T1000 (cell line): ENCODE measurements around the gene ANAPC1.
"Not testable (repeated sequence)": the region's sequence is repeated elsewhere in the genome, so short reads cannot be mapped to it uniquely, and the experiment has no call there.

Experiments
- DNase-seq: peaks from one replicate; lab custom pipeline; 2025; ENCODE audit warnings: mixed read lengths; lab: John Stamatoyannopoulos, UW

Gene ANAPC1

DNA sequence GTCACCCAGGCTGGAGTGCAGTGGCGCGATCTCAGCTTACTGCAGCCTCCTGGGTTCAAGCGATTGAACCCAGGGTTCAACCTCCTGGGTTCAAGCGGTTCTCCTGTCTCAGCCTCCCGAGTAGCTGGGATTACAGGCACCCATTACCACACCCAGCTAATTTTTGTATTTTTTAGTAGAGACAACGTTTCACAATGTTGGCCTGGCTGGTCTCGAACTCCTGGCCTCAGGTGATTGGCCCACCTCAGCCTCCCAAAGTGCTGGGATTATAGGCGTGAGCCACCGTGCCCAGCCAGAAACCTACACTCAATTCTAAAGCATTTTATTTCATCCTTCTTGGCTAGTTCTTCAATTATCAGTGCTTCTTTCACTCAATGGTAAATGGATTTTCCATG is 21.5 kb upstream of the ANAPC1 start:
- DNase-seq: not testable (repeated sequence)

DNA sequence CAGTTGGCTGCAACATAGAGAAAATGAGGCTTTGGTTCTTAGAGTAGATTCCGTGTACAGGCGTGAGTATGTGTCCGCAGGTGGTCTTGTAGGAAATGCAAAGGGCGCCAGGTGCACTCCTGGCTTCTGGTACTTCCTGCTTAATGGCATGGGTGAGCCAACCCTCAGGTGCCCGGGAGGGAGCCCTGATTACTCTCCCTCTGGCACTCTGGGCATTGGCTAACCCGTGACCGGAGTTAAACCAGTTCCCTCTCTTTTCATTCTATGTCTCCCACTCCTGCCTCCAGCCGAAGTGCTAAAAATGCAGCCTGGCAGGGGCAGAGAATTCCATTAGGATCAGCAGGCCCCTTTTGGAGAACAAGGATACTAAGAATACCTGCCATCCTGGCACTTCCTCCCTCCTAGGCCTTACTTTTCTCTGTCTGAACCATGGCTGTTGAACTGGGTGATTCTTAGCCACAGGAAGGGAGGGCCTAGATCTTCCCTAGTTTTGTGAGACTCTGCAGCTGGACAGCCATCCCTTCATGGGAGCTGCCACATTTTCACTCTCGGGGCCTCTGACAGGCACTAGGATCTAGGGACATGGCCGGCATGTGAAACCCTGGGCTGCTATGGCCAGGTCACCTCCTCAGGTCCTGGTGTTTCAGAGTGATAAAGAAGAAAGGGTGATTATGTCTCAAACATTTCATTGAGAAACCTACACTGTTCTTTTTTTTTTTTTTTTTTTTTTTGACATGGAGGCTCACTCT is 20.9 kb upstream of the ANAPC1 start:
- no peak for DNase-seq

DNA sequence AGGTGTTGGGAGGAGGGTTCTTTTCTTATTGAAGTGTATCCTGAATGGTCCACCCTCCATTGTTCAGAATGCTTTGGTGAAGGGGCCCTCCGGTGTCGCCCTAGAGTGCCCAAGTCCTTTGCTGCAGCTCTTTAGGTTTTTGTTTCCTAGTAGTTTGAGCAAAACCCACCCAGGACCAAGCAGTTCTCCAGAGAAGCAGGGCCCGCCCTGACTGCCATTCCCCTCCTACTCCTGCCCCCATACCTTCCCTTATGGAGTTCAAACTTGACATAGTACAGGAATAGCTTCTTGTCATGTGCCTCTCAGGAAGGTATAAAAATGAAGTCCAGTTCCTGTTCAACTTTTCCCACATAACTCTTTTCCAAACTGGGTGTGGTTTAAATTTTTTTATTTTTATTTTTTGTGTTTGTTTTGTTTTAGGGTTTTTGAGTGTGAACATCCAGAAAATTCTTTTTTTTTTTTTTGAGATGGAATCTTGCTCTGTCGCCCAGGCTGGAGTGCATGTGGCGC is 20.0 kb upstream of the ANAPC1 start:
- no peak for DNase-seq

DNA sequence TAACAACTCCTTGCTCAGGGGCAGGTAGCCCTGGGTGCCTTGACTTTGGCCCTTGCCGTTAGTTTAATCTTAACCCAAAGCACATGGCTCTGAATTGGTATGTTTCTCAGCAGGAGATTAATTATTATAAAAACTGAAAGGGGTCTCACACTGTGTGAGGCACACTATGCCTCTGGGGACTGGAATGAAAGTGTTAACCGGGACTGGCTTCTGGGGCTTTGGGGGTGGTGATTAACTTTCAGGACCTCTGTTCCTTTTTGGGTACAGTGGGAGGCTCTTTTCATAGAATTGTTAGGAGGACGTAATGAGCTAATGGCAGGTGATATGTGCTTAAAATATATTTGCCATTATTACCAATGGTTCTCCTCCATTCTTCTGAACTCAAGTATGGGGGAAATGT is 19.5 kb upstream of the ANAPC1 start:
- no peak for DNase-seq

DNA sequence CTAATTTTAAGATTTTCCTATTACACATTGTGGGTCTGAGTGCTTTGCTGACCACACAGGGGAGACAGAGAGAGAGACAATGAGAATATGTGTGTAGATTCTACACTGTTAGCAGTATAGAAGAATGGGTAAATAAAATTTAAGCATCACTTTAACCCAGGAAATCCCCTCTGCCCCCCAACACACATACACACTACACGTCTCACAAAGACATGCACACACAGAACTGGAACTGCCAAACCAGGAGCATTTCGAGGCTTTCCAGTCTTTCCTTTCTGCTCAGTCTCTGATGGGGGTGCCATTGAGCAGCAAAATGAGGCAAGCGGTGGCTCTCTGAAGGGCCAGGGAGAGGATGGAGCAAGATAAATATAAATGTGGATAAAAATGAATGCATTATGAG is 16.9 kb upstream of the ANAPC1 start:
- DNase-seq: no peak

DNA sequence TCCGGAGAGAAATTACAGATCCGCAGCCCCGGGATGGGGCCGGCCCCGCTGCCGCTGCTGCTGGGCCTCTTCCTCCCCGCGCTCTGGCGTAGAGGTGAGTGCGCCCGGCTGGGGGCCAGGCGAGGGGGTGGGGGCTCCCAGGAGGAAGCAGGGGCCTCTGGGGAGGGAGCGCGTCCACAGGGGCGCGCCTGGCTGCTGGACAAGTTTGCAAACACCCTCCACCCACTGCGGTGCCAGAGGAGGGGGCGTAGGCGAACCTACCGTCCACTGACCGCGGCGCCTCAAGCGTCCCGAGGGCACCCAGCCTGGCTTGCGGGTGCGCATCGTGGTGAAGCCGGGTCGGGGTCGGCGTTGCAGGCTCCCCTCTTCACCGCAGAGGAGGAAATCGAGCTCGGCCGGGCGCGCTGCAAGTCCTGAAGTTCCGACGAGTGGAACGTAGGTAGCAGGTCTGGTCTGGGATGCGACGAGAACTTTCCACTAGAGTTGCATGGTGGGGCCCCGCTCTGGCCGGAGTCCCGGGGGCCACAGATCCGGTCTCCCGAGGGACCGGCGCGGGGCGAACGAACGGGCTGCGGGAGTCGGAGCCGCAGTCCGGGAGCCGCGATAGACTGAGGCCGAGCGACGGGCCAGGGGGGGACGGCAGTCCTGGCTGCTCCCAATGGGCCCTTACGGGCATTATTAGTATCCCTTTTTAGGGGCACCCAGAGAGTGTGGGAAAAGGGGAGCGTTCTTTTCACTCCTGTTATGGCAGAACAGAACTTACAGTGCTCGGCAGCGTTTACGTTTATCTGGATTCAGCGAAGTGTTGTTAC is 14.9 kb upstream of the ANAPC1 start:
- no peak for DNase-seq

DNA sequence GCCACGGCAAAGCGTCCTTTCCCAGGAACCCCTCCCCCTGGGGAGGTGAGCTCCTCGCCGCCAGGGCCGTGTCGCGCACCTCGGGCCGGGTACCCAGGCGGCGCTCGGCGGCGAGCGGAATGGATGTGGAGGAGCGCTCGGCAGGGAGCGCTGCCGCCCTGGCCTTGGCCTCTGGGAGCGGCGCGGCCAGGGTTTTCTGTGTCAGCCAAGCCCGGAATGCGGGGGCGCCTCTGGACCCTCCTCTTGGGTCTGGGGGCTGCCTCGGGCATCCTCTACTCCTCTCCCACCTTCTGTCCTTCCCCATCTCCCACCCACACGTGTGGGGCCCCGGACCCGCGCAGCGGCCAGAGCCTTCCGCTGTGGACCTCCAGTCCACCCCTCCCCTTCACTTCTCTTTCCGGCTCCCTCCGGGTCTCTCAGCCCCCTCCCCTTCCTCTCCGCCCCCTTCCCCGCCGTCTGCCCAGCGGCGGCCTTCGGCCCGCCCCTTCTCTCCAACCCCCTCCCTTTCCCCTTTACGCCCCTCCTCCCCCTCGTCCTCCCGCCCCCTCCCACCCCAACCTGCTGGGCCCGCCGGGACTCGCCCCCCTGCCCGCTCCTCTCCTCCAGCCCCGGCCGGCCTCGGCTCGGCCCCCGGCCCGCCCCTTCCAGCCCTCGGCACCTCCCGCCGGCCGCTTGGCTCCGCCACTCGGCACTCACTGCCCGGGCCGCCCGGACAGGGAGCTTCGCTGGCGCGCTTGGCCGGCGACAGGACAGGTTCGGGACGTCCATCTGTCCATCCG is 14.1 kb upstream of the ANAPC1 start, which contains the start of gene MERTK:
MERTK (plus strand) TSS at position 684 of the 779 bp plus-strand sequence. CDS start 129 bp downstream, outside the sequence.
- DNase-seq: peak; percentile 69

DNA sequence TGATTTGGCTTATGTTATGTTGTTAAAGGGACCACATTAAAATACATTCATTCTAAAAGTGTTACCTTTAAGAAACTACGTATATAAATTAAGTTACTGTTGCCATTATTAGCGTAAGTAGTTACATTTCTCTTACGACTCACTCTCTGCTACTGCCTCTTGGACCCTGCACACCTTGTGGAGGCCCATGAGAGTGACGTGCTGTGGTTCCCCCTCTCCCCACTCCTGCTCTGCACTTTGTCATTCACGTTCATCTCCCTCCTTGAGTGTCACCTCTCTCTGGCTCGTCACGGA is 13.6 kb upstream of the ANAPC1 start:
- no peak for DNase-seq

DNA sequence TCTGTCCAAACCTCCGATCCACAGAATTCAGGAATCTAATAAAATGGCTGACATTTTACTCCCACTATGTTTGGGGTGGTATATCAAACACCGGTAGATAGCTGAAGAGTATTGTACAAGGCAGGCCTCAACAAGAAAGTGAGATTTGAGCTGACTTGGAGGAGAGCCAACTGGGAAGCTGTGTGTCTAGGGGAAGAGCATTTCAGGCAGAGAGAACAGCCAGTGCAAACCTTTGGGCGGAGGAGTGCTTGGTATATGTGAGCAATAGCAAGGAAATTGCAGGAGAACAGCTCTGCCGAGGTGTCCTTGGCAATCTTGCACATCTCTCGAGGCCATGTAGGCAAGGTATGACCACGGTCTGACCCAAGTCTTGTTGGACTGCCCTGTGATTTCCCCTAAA is 12.6 kb upstream of the ANAPC1 start:
- no peak for DNase-seq

DNA sequence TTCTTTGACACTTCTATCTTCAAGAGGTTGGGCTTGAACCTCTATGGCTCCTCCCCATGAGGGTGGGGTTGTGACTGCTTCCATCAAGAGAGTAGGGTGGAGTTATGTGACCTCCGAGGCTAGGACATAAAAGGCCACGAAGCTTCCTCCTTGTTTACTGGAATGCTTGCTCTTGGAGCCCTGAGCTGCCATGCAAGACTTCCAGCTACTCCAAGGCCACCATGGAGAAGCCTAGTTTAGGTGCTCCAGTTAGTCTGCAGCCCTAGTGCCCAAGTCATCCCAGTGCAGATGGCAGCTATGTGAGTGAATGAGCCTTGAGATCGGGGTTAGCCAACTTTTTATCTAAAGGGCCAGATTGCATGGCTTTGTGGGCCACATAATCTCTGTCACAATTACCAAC is 12.0 kb upstream of the ANAPC1 start:
- DNase-seq: no peak

DNA sequence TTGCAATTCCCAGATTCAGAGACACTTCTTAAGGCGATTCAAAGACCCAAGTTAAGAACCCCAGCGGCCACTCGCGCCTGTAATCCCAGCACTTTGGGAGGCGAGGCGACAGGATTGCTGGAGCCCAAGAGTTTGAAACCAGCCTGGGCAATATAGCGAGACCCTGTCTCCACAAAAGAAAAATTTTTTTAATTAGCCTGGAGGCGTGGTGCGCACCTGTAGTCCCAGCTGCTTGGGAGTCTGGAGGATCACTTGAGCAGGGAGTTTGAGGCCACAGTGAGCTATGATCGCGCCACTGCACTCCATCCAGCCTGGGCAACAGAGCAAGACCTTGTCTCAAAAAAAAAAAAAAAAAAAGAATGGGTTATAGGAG is 585 bp upstream of the ANAPC1 start:
- DNase-seq: no peak

DNA sequence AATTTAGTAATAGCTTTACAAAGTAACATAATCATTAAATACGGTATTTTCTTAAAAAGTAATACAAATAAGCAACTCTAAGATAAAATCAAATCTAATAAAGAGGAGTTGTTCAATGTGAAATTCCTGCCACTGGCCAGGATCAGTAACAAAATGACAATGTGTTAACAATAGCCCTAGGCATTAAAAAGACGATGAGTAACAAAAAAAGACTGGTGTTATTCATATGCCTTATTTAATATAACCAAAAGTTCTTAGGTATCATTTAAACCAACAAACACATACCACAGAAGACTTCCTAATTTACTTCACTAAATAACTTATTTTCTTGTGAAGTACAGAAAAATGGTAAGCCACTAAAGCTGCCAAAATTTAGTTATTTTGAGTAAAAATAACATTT is 11.2 kb downstream of the ANAPC1 start:
- not testable (repeated sequence) for DNase-seq

DNA sequence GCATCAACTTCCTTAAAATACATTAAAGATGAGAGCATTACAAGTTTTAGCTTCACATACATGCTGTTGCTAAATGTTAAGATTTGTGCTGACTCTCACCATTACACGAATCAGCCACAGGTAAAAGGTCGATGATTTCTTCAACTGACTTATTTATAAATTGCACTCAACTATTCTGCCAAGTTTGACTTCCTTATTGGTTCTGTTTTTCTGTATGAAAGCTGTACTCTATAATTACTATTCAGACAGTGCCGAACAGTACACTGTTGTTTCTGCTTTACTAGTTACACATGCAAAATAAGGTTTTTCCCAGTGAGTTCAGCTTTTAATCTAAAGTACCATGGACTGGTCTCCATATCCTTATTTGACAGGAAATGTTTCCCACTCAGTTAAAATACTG is 18.9 kb downstream of the ANAPC1 start:
- not testable (repeated sequence) for DNase-seq

DNA sequence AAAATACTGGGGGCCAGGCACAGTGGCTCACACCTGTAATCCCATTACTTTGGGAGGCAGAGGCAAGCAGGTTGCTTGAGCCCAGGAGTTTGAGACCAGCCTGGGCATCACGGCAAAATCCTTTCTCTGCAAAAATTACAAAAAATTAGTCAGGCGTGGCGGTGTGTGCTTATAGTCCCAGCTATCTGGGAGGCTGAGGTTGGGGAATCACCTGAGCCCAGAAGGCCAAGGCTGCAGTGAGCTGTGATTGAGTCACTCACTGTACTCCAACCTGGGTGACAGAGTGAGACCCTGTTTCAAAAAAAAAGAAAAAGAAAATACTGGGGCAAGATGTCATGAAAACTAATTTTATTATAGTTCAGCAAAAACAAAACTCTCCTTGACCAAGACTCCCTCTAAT is 24.0 kb downstream of the ANAPC1 start:
- DNase-seq: not testable (repeated sequence)

DNA sequence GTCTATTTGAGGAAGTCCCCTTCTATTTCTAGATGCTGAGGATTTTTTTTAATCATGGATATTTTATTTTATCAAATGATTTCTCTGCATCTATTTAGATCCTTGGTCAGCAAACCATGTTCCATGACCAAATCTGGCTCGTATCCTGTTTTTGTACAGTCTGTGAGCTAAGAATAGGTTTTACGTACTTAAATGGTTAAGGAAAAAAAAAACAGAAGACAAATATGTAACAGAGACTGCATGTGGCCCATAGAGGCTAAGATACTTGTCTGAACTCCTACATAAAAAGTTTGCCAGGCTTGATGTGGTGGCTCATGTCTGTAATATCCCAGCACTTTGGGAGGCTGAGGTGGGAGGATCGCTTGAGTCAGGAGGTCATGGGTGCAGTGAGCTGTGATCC is 31.4 kb downstream of the ANAPC1 start:
- DNase-seq: not testable (repeated sequence)

DNA sequence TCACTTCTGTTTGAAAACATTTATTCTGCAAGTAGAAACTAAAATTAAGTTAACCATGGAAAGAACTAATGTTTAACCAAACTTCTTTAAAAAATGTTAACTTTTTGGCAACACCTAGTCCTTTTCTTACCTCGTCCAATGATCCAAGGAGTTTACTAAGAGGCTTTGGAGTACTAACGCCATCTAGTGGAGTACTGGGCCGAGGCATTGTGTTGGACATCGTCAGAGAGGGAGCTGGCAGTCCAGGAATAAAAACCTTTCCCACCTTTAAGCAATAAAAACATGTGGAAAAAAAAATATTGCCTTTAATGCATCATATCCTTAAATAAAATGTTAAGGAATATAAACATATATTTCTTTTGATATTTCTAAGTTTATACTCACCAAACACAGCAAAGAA is 33.3 kb downstream of the ANAPC1 start:
- DNase-seq: not testable (repeated sequence)

DNA sequence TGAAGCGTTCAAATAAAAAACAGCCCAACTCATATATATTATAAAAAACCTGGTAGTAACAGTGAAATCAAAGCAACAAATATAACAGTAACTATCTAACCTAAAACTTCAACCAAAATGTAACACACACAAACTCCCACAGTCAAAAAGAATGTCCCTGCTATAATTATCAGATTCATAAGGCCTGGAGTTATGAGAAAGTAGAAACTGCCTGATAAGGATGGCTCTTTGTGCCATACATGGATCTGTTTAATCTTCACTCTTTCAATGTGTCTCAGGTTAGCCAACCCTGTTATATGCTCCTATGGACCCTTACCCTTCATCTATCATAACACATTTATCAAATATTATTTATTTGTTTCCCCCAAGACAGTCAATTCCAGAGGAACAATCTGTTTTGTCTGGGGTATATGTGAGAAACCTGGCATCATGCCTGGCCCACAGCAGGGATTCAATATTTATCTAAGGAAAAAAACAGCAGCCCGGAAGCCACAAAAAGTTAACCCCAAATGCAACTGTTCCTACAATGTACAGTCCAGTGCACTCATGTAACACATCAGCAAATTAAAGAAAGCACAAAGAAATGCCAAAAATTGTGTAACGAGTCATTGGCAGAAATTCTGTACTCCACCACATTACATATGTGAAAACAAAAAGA is 44.2 kb downstream of the ANAPC1 start:
- not testable (repeated sequence) for DNase-seq

DNA sequence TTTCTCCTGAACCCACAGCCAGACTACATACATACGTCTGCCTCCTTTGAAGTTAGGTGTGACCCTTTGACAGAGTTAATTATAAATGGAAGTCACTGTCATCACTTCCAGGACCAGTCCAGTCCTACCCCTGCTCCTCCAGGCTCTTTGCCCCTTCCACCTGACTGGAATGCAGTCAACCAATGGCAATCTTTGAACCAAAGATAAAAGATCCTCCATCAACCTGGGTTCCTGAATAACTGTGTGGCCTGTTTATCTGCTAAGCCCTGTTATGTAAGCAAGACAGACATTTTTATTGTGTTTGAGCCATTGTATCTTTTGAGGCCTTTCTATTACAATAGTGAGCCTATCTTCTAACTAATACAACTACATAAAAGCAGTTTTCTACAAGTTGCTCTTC is 45.0 kb downstream of the ANAPC1 start:
- DNase-seq: not testable (repeated sequence)

DNA sequence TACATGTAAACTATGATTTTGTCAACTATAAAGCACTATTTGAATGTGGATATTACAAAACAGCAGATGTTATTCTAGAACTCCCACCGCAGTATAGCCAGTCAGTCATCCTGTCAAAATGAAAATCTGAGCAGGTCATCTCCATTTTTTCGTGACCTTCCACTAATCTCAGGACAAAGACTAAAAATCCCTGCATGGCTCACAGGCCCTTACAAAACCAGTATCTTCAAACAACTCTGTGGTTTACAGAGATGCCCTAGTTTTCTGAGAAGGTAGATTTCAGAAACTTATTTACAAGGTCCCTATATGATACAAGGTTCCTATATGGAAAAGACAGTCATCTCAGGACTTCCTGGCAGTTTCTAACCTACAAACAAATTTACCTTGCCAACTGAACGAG is 49.8 kb downstream of the ANAPC1 start:
- not testable (repeated sequence) for DNase-seq

DNA sequence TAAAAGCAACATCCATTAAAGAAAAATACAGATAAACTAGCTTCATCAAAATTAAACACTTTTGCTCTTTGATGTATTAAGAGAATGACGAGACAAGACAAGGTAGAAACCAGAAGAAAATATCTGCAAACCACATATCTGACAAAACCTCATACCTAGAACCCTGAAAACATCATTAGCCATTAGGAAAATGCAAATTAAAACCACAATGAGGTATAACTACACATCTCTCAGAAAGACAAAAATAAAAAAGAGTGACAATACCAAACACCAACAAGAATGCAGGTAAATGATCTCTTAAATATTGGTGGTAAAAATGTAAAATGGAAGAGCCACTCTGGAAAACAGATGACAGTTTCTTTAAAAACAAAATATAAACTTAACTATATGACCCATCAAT is 53.5 kb downstream of the ANAPC1 start:
- DNase-seq: not testable (repeated sequence)

DNA sequence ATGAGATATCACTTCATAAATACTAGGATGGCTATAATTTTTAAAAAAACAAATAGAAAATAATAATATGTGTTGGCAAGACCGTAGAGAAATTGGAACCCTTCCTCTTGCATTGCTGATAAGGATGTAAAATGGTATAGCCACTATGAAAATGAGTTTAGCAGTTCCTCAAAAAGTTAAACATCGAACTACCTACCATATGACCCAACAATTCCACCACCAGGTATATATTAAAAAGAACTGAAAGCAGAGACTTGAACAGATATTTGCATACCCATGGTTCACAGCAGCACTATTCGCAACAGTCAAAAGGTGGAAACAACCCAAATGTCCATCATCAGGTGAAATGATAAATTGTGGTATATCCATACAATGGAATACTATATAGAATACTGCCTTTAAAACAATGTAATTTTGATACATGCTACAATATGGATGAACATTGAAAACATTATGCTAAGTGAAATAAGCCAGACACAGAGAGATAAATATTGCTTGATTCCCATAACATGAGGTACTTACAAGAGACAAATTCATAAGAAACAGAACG is 55.7 kb downstream of the ANAPC1 start:
- not testable (repeated sequence) for DNase-seq
